A673 (cell line): ENCODE data around the gene NHS. TPM values are rescaled to one million over a fixed set of nuclear protein-coding genes. Genes with fewer than 3 reads are reported as not detected.

Experiments used
- BruUV-seq: library from RNA; stranded (reverse); fragments of 400-500 nt; replicated peaks from 2 replicates; lab custom pipeline; 2021; lab: Mats Ljungman, UMichigan
- CTCF ChIA-PET: fragments of 300-600 bp; sonication (Branson Sonifier 250); formaldehyde crosslinking; loops from one replicate; lab custom pipeline; 2022; ENCODE audit warnings: antibody characterized with exemption; lab: Charles Lee
- POLR2A ChIA-PET: fragments of 300-600 bp; sonication (Branson Sonifier 250); formaldehyde crosslinking; loops from one replicate; lab custom pipeline; 2022; ENCODE audit warnings: antibody characterized with exemption; ENCODE audit not compliant: low non-redundant PET; lab: Charles Lee
- DNase-seq: peaks from one replicate; pipeline ENCODE4 v3.0.0-alpha.2; 2015; ENCODE audit warnings: low spot score
- H3K27ac ChIP-seq: fragments of 200-600 bp; sonication (generic); 2 replicates; pipeline ENCODE4 v1.5.1; 2016; ENCODE audit warnings: mixed run types, low read depth, mild to moderate bottlenecking, mixed read lengths, antibody characterized with exemption, low read length; ENCODE audit not compliant: poor library complexity, severe bottlenecking
- H3K27me3 ChIP-seq: fragments of 200-600 bp; sonication (generic); replicated peaks from 2 replicates; pipeline ENCODE4 v1.6.1; 2017; ENCODE audit warnings: mixed run types, low read depth, mild to moderate bottlenecking, mixed read lengths, antibody characterized with exemption, low read length; ENCODE audit not compliant: insufficient read depth, poor library complexity
- H3K36me3 ChIP-seq: fragments of 200-600 bp; sonication (generic); 2 replicates; pipeline ENCODE4 v1.6.1; 2016; ENCODE audit warnings: mixed run types, mild to moderate bottlenecking, mixed read lengths, antibody characterized with exemption, low read length; ENCODE audit not compliant: insufficient read depth, poor library complexity, severe bottlenecking
- H3K4me1 ChIP-seq: fragments of 200-600 bp; sonication (generic); 2 replicates; pipeline ENCODE4 v1.6.1; 2017; ENCODE audit warnings: mixed run types, mild to moderate bottlenecking, mixed read lengths, antibody characterized with exemption, low read length; ENCODE audit not compliant: insufficient read depth, poor library complexity, severe bottlenecking
- H3K4me3 ChIP-seq: fragments of 200-600 bp; sonication (generic); 2 replicates; pipeline ENCODE4 v1.5.1; 2016; ENCODE audit warnings: low read depth, mixed run types, mild to moderate bottlenecking, mixed read lengths, low read length; ENCODE audit not compliant: poor library complexity, severe bottlenecking
- H3K9me3 ChIP-seq: fragments of 200-600 bp; sonication (generic); 2 replicates; pipeline ENCODE4 v1.6.1; 2016; ENCODE audit warnings: mixed run types, low read depth, mild to moderate bottlenecking, mixed read lengths, antibody characterized with exemption, low read length; ENCODE audit not compliant: poor library complexity, severe bottlenecking
- EZH2 ChIP-seq: fragments of 200-600 bp; sonication (generic); IDR thresholded peaks from 2 replicates; pipeline ENCODE4 v1.6.1; 2017; ENCODE audit warnings: borderline replicate concordance, low read depth, mild to moderate bottlenecking, mixed read lengths, antibody characterized with exemption, low read length; ENCODE audit not compliant: poor library complexity, severe bottlenecking
- intact Hi-C: fragments of 100-400 bp; cut with micrococcal nuclease; formaldehyde crosslinking; loops from one replicate; pipeline ENCODE4 v1.10.0; 2022; ENCODE audit not compliant: unreplicated experiment
- total RNA-seq: library from RNA; stranded (reverse); gene quantifications from 2 replicates; pipeline ENCODE4 v1.2.3, GENCODE V29; 2021
- TF ChIP-seq, protein P1 (sequence below): fragments of 300-800, 200-600 bp; sonication (generic); conservative IDR thresholded peaks from 2 replicates; pipeline ENCODE4 v1.5.1; 2017; ENCODE audit warnings: low read depth, mild to moderate bottlenecking, antibody characterized with exemption, low read length, moderate library complexity, mixed read lengths

The NHS gene
- total RNA-seq, 1 experiment from 2014 or later: 0.37 TPM

GRCh38 chrX:17521871-17522693 is 147.1 kb downstream of the NHS start:
- no TSS peak for BruUV-seq
- intact Hi-C loops: no loop called here
- POLR2A ChIA-PET: no interaction called here
- no peak for DNase-seq
- Histone ChIP-seq H3K9me3 (no peaks in the 10 kb centered on the region), H3K4me1 (no peaks in the 10 kb centered on the region), H3K27me3 (no peaks in the 10 kb centered on the region), H3K36me3 (no peaks in the 10 kb centered on the region), H3K27ac (no peak overlapping the region), H3K4me3 (no peak overlapping the region)
- CTCF ChIA-PET: no interaction called here
- TF ChIP-seq, protein P1, sequence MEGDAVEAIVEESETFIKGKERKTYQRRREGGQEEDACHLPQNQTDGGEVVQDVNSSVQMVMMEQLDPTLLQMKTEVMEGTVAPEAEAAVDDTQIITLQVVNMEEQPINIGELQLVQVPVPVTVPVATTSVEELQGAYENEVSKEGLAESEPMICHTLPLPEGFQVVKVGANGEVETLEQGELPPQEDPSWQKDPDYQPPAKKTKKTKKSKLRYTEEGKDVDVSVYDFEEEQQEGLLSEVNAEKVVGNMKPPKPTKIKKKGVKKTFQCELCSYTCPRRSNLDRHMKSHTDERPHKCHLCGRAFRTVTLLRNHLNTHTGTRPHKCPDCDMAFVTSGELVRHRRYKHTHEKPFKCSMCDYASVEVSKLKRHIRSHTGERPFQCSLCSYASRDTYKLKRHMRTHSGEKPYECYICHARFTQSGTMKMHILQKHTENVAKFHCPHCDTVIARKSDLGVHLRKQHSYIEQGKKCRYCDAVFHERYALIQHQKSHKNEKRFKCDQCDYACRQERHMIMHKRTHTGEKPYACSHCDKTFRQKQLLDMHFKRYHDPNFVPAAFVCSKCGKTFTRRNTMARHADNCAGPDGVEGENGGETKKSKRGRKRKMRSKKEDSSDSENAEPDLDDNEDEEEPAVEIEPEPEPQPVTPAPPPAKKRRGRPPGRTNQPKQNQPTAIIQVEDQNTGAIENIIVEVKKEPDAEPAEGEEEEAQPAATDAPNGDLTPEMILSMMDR: no peak
- TF ChIP-seq EZH2: no peak

GRCh38 chrX:17525266-17525665 is 150.3 kb downstream of the NHS start:
- DNase-seq: no peak
- Histone ChIP-seq H3K4me3 (no peak overlapping the region), H3K36me3 (no peaks in the 10 kb centered on the region), H3K9me3 (no peaks in the 10 kb centered on the region), H3K27me3 (no peaks in the 10 kb centered on the region), H3K4me1 (no peaks in the 10 kb centered on the region), H3K27ac (no peak overlapping the region)
- ChIA-PET POLR2A (no interaction called here), CTCF (no interaction called here)
- BruUV-seq: no TSS peak
- TF ChIP-seq, protein P1: no peak
- no peak for TF ChIP-seq EZH2
- intact Hi-C loops: no loop called here

DNA sequence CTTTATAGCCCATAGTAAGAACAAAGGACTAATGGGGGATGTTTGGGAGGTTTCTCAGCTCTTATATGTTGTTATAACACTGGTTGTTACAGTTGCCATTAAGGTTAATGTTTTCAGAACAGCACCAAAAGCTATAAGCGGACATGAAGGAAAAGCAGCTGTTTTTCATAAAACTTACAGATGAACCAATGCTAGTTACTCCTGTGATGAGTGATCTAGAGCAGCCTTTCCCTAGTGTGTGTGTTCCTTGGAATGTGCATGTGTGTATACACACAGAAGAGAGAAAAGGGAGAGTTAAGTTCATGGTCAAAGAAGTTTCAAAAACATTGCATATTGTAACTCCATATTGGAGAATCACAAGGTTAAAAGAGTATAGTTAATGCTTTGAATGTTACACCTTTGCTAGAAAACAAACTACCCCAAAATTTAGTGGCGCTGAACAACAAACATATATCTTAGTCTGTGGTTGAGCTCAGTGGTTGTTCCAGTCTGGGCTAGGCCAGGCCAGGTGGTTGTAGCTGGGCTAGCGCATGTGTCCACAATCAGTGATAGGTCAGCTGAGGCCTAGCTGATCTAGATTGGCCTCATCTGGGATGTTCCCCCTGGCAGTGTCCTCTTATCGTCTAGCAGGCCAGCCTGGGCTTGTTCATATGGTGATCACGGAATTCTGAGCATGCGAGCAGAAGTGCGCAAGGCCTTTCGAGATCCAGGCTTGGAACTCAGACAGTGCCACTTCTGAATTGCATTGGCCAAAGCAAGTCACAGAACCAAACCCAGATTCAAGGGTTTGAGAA is 151.0 kb downstream of the NHS start:
- Histone ChIP-seq H3K27ac (no peak overlapping the region), H3K4me3 (no peak overlapping the region), H3K27me3 (no peaks in the 10 kb centered on the region), H3K4me1 (no peaks in the 10 kb centered on the region), H3K36me3 (no peaks in the 10 kb centered on the region), H3K9me3 (no peaks in the 10 kb centered on the region)
- ChIA-PET CTCF (no interaction called here), POLR2A (no interaction called here)
- no peak for DNase-seq
- no TSS peak for BruUV-seq
- intact Hi-C loops: no loop called here
- TF ChIP-seq, protein P1: no peak
- no peak for TF ChIP-seq EZH2
